Mammary epithelial cell (primary cell): ENCODE data around the gene FBXO28.

Experiments
- CTCF ChIP-seq, 2 donors: IDR thresholded peaks in 1 of 2; conservative IDR thresholded peaks in 1 of 2; 2 replicates each; pipeline ENCODE4 v1.5.1; 2011 to 2012; ENCODE audit warnings: inconsistent platforms in 2 of 2, low read length in 2 of 2, mild to moderate bottlenecking in 2 of 2, control low read depth in 1 of 2, low read depth in 1 of 2; ENCODE audit not compliant: insufficient read depth in 1 of 2; ENCODE audit errors: extremely low read depth in 1 of 2
- EZH2 ChIP-seq: IDR thresholded peaks from 2 replicates; pipeline ENCODE4 v1.6.1; 2012; ENCODE audit warnings: low read length, inconsistent platforms, borderline replicate concordance

DNA sequence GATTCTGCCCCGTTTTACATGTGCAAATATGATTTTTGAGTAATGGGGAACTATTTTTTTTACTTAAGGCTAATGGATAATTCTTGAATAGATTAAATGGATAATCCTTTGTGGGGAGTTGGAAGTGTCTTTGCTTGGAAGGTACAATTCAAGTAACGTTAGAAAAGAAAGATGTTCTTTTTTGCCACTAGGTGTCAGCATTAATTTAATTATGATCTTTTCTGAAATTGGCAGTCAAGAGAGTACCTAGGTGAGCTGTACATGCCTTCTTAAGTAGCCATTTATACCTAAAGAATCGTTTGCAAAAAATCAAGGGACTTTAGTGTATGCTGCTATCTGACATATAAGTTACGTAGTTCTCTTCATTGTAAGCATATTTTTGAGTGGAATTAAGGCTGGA is 2.2 kb downstream of the FBXO28 start:
- TF ChIP-seq CTCF (conservative IDR thresholded peaks at IDR 0.05 in 1 of 2, IDR thresholded peaks at IDR 0.05 in 1 of 2; ENCODE audit: extremely low read depth in 1 of 2, insufficient read depth in 1 of 2, low read depth in 1 of 2, low read length in 2 of 2) (peak; percentile 31 to 44), EZH2 (no peak)
